ENCODE results near the gene BCL2L2.
A peak's percentile ranks its signal among the peaks of the same experiment; 100 is the strongest.

Gene BCL2L2

DNA sequence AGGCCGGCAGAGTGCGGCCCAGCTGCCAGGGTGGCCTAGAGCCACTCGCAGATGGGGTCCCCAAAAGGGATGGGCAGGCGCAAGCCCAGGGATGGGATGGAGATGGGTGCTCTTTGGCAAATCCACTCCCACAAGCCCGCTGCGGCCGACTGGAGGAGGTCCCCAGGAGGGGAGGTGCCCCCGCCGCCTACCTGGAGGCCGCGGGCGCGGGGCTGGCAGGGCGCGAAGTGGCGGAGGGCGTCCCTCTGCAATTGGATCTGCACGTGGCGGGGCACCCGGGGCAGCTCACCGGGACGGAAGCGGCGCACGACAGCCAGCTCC, 4.7 kb upstream of the BCL2L2 start (continued):
- peak; percentile 8; the same call in 1 of the 2 replicates for TF ChIP-seq ZNF629 (tag by site-specific recombination; IDR thresholded peaks at IDR 0.05)
- no peak for TF ChIP-seq ZSCAN23 (tag by site-specific recombination; IDR thresholded peaks at IDR 0.05)
- peak; percentile 75 for TF ChIP-seq ZNF423 (tag by site-specific recombination; IDR thresholded peaks at IDR 0.05)
- no peak for TF ChIP-seq ZNF266 (tag by site-specific recombination; IDR thresholded peaks at IDR 0.05; ENCODE audit: low read depth)
- peak; percentile 53; the same call in 1 of the 2 replicates for TF ChIP-seq ZEB2 (tag by site-specific recombination; IDR thresholded peaks at IDR 0.05)
- no peak for TF ChIP-seq ZNF585B (tag by site-specific recombination; IDR thresholded peaks at IDR 0.05)
- TF ChIP-seq ZFHX2 (tag by site-specific recombination; conservative IDR thresholded peaks at IDR 0.05), result peak; percentile 81
- no peak for TF ChIP-seq ZSCAN16 (tag by site-specific recombination; IDR thresholded peaks at IDR 0.05)
- no peak for TF ChIP-seq ZNF18 (tag by site-specific recombination; IDR thresholded peaks at IDR 0.05)
- peak; percentile 92 for TF ChIP-seq KLF16 (tag by site-specific recombination; IDR thresholded peaks at IDR 0.05)
- 0 out of 2 replicates have a peak, but pooled peaks have one; percentile 61 for TF ChIP-seq ZNF561 (tag by site-specific recombination; IDR thresholded peaks at IDR 0.05; ENCODE audit: borderline replicate concordance)
- no peak for TF ChIP-seq GFI1B (tag by site-specific recombination; IDR thresholded peaks at IDR 0.05)
- TF ChIP-seq ZNF610 (tag by site-specific recombination; IDR thresholded peaks at IDR 0.05; ENCODE audit: borderline replicate concordance), result peak; percentile 63; the same call in 1 of the 2 replicates
- TF ChIP-seq ZBTB20 (tag by site-specific recombination; IDR thresholded peaks at IDR 0.05), result peak; percentile 94
- TF ChIP-seq, protein P1, sequence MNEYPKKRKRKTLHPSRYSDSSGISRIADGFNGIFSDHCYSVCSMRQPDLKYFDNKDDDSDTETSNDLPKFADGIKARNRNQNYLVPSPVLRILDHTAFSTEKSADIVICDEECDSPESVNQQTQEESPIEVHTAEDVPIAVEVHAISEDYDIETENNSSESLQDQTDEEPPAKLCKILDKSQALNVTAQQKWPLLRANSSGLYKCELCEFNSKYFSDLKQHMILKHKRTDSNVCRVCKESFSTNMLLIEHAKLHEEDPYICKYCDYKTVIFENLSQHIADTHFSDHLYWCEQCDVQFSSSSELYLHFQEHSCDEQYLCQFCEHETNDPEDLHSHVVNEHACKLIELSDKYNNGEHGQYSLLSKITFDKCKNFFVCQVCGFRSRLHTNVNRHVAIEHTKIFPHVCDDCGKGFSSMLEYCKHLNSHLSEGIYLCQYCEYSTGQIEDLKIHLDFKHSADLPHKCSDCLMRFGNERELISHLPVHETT (tag by site-specific recombination; IDR thresholded peaks at IDR 0.05), result no peak
- TF ChIP-seq BCL11A (tag by site-specific recombination; IDR thresholded peaks at IDR 0.05; ENCODE audit: low read depth), result no peak
- TF ChIP-seq ZNF239 (tag by site-specific recombination; IDR thresholded peaks at IDR 0.05), result no peak
- TF ChIP-seq ZFP37 (tag by site-specific recombination; IDR thresholded peaks at IDR 0.05), result no peak
- TF ChIP-seq ZNF350 (tag by site-specific recombination; IDR thresholded peaks at IDR 0.05), result no peak
- no peak for TF ChIP-seq ZNF23 (tag by site-specific recombination; IDR thresholded peaks at IDR 0.05; ENCODE audit: borderline replicate concordance)
- peak; percentile 83 for TF ChIP-seq EGR2 (tag by site-specific recombination; IDR thresholded peaks at IDR 0.05; ENCODE audit: low read depth)
- TF ChIP-seq, protein P2, sequence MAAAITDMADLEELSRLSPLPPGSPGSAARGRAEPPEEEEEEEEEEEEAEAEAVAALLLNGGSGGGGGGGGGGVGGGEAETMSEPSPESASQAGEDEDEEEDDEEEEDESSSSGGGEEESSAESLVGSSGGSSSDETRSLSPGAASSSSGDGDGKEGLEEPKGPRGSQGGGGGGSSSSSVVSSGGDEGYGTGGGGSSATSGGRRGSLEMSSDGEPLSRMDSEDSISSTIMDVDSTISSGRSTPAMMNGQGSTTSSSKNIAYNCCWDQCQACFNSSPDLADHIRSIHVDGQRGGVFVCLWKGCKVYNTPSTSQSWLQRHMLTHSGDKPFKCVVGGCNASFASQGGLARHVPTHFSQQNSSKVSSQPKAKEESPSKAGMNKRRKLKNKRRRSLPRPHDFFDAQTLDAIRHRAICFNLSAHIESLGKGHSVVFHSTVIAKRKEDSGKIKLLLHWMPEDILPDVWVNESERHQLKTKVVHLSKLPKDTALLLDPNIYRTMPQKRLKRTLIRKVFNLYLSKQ (tag by site-specific recombination; IDR thresholded peaks at IDR 0.05; ENCODE audit: borderline replicate concordance), result no peak
- TF ChIP-seq ZNF354C (tag by site-specific recombination; IDR thresholded peaks at IDR 0.05; ENCODE audit: borderline replicate concordance, low read depth), result no peak
- peak; percentile 88 for TF ChIP-seq ZNF324 (tag by site-specific recombination; IDR thresholded peaks at IDR 0.05)
- TF ChIP-seq SP3 (tag by site-specific recombination; IDR thresholded peaks at IDR 0.05), result peak; percentile 72
- no peak for TF ChIP-seq ZBTB1 (tag by site-specific recombination; IDR thresholded peaks at IDR 0.05)
- TF ChIP-seq ZBTB10 (tag by site-specific recombination; IDR thresholded peaks at IDR 0.05), result peak; percentile 95
- TF ChIP-seq HIC1 (tag by site-specific recombination; IDR thresholded peaks at IDR 0.05), result peak; percentile 92
- TF ChIP-seq, protein P3, sequence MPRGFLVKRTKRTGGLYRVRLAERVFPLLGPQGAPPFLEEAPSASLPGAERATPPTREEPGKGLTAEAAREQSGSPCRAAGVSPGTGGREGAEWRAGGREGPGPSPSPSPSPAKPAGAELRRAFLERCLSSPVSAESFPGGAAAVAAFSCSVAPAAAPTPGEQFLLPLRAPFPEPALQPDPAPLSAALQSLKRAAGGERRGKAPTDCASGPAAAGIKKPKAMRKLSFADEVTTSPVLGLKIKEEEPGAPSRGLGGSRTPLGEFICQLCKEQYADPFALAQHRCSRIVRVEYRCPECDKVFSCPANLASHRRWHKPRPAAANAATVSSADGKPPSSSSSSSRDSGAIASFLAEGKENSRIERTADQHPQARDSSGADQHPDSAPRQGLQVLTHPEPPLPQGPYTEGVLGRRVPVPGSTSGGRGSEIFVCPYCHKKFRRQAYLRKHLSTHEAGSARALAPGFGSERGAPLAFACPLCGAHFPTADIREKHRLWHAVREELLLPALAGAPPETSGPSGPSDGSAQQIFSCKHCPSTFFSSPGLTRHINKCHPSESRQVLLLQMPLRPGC (tag by site-specific recombination; IDR thresholded peaks at IDR 0.05), result peak; percentile 38; the same call in 1 of the 2 replicates

Measured in HEK293 (cell line).